ENCODE results near the gene MYO5B. TPM values are rescaled to one million over a fixed set of nuclear protein-coding genes. Genes with fewer than 3 reads are reported as not detected.

Gene MYO5B
- polyA plus RNA-seq, 2 donors, result 35.3 to 38.5 TPM

DNA sequence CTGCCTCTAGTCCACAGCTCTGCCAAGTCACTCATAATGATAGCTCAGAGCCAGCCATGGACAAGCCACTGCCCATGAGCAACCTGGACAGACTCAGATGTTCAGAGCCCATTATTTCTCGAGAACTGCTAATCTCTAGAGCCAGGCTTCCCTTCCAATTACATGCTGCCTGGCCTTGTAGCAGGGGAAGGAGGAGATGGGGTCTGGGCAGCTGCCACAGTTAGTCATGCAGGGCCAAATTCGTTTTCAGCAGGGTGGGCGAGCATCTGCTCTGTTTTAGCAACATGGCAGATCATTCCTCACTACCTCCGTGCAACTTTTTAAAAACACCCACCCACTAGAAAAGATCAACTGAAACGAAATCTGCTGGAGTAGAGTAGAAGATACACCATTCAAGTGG, 141.8 kb downstream of the MYO5B start:
- Histone ChIP-seq H3K9me3 (ENCODE audit: control insufficient read depth in 2 of 2, insufficient read depth in 1 of 2, low read depth in 1 of 2, low read length in 1 of 2) (no peaks in the 10 kb centered on the region), H3K4me3 (ENCODE audit: low read depth in 1 of 2, low read length in 2 of 2) (no peak overlapping the region), H3K27ac (ENCODE audit: low read depth in 2 of 2, low read length in 1 of 2) (no peak overlapping the region), H3K4me1 (ENCODE audit: control insufficient read depth in 2 of 2, insufficient read depth in 2 of 2, low read length in 1 of 2) (no peaks in the 10 kb centered on the region), H3K27me3 (ENCODE audit: control insufficient read depth in 1 of 2, insufficient read depth in 2 of 2, low read length in 2 of 2) (no peaks in the 10 kb centered on the region), H3K36me3 (ENCODE audit: control insufficient read depth in 2 of 2, insufficient read depth in 2 of 2, low read length in 1 of 2) (peaks cover 0 to 3% of the 10 kb centered on the region in 2 donors)
- WGBS, 2 donors, result 73 to 74% methylated on average over 5 of the region's 5 CpGs

DNA sequence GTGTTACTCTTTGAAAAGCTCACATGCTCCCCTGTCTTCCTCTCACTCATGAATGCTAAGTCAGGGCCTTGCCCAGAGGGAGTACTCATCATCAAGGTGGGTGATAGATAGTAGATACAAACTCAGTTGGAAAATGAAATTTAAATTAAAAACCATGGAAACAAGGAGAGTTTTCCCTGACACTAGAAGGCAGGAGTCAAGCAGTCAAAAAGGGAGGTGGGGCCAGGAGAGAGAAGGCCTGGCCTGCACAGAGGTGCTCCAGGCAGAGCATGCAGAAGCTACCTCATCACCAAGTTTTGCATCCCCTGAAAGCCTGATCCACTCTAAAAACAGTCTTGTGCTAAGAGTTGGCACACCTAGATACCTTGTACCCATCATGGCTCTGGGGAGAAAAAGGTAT, 143.7 kb downstream of the MYO5B start:
- H3K27me3 ChIP-seq (ENCODE audit: control insufficient read depth in 1 of 2, insufficient read depth in 2 of 2, low read length in 2 of 2), result no peaks in the 10 kb centered on the region
- peaks cover 0 to 3% of the 10 kb centered on the region in 2 donors for H3K36me3 ChIP-seq (ENCODE audit: control insufficient read depth in 2 of 2, insufficient read depth in 2 of 2, low read length in 1 of 2)
- no peaks in the 10 kb centered on the region for H3K9me3 ChIP-seq (ENCODE audit: control insufficient read depth in 2 of 2, insufficient read depth in 1 of 2, low read depth in 1 of 2, low read length in 1 of 2)
- H3K27ac ChIP-seq (ENCODE audit: low read depth in 2 of 2, low read length in 1 of 2), result no peak overlapping the region
- H3K4me3 ChIP-seq (ENCODE audit: low read depth in 1 of 2, low read length in 2 of 2), result no peak overlapping the region
- H3K4me1 ChIP-seq (ENCODE audit: control insufficient read depth in 2 of 2, insufficient read depth in 2 of 2, low read length in 1 of 2), result no peaks in the 10 kb centered on the region

DNA sequence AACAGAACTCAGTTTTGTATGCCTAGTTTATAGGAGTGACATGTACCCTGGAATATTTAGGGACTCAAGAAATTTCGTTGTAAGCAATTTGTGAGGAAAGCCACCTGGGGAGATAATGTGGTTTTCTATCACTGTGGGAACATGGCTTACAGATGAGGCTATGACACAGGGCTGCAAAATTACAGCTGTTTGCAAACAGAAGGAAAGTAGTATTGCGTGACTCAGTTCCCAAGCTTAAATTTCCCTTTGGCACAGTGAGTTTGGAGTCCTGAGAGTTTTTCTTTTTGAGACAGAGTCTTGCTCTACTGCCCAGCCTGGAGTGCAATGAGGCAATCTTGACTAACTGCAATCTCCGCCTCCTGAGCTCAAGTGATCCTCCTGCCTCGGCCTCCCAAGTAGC, 149.8 kb downstream of the MYO5B start:
- Histone ChIP-seq H3K36me3 (ENCODE audit: control insufficient read depth in 2 of 2, insufficient read depth in 2 of 2, low read length in 1 of 2) (no peaks in the 10 kb centered on the region), H3K9me3 (ENCODE audit: control insufficient read depth in 2 of 2, insufficient read depth in 1 of 2, low read depth in 1 of 2, low read length in 1 of 2) (no peaks in the 10 kb centered on the region), H3K27me3 (ENCODE audit: control insufficient read depth in 1 of 2, insufficient read depth in 2 of 2, low read length in 2 of 2) (no peaks in the 10 kb centered on the region), H3K27ac (ENCODE audit: low read depth in 2 of 2, low read length in 1 of 2) (no peak overlapping the region), H3K4me1 (ENCODE audit: control insufficient read depth in 2 of 2, insufficient read depth in 2 of 2, low read length in 1 of 2) (no peaks in the 10 kb centered on the region), H3K4me3 (ENCODE audit: low read depth in 1 of 2, low read length in 2 of 2) (no peak overlapping the region)
- WGBS, 2 donors, result 80 to 81% methylated on average over 4 of the region's 4 CpGs

DNA sequence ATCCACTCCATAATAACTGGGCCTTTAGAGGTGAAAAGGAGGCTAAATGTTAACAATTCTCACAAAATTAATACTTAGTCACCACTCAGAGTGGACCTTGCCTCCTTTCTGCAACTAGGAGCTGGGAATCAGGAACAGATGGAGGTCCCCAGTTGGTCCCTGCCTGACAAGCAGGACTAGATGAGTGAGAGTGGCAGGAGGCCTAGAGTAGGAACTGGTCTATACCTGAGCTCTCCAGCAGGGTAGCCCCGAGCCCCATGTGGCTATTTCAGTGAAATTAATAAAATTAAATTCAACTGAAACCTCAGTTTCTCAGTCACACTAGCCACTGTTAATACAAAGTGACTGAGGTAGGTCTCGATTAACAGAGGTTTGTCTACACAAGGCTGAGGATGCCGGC, 150.5 kb downstream of the MYO5B start:
- no peaks in the 10 kb centered on the region for H3K36me3 ChIP-seq (ENCODE audit: control insufficient read depth in 2 of 2, insufficient read depth in 2 of 2, low read length in 1 of 2)
- no peaks in the 10 kb centered on the region for H3K27me3 ChIP-seq (ENCODE audit: control insufficient read depth in 1 of 2, insufficient read depth in 2 of 2, low read length in 2 of 2)
- no peaks in the 10 kb centered on the region for H3K9me3 ChIP-seq (ENCODE audit: control insufficient read depth in 2 of 2, insufficient read depth in 1 of 2, low read depth in 1 of 2, low read length in 1 of 2)
- H3K4me1 ChIP-seq (ENCODE audit: control insufficient read depth in 2 of 2, insufficient read depth in 2 of 2, low read length in 1 of 2), result no peaks in the 10 kb centered on the region
- 63 to 64% methylated on average over 3 of the region's 3 CpGs for WGBS, 2 donors
- H3K4me3 ChIP-seq (ENCODE audit: low read depth in 1 of 2, low read length in 2 of 2), result no peak overlapping the region
- H3K27ac ChIP-seq (ENCODE audit: low read depth in 2 of 2, low read length in 1 of 2), result no peak overlapping the region

DNA sequence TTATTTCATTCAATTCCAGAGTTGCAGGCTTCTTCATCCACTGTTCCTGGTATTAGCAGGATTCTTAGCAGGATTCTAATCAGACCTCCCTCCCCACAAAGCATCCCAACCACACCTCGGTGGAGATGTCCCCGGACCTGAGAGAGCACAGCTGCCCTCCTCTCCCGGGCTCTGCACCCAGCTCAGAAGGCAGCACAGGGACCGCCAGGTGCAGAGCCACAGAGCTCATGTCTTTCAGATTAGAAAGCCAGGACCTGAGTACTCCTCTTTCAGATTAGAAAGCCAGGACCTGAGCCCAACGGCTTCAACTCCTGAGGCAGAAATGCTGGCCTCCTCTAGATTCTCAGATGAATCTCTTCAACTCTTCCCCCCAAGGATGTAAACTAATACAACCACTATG, 152.3 kb downstream of the MYO5B start:
- Histone ChIP-seq H3K27me3 (ENCODE audit: control insufficient read depth in 1 of 2, insufficient read depth in 2 of 2, low read length in 2 of 2) (no peaks in the 10 kb centered on the region), H3K36me3 (ENCODE audit: control insufficient read depth in 2 of 2, insufficient read depth in 2 of 2, low read length in 1 of 2) (no peaks in the 10 kb centered on the region), H3K27ac (ENCODE audit: low read depth in 2 of 2, low read length in 1 of 2) (no peak overlapping the region), H3K9me3 (ENCODE audit: control insufficient read depth in 2 of 2, insufficient read depth in 1 of 2, low read depth in 1 of 2, low read length in 1 of 2) (no peaks in the 10 kb centered on the region), H3K4me3 (ENCODE audit: low read depth in 1 of 2, low read length in 2 of 2) (no peak overlapping the region), H3K4me1 (ENCODE audit: control insufficient read depth in 2 of 2, insufficient read depth in 2 of 2, low read length in 1 of 2) (no peaks in the 10 kb centered on the region)
- WGBS, 2 donors, result 79% methylated on average over 5 of the region's 5 CpGs

DNA sequence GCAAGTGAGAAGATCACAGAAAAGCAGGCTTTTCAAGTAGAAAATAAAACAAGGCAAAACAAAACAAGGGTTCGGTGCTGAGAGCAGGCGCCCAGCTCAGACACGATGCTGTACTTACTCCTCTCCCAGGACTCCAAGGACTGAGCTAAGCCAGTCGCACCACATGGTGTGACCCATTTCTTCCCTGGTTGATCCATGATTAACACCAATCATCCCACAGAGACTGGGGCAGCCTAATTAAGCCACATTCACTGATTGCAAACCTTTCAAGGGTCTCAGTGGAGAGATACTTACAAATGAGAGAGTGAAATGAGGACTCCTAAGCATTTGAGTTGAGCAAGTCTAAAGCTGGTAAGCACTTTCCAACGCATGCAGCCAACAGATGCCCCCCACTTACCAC, 155.2 kb downstream of the MYO5B start:
- H3K4me1 ChIP-seq (ENCODE audit: control insufficient read depth in 2 of 2, insufficient read depth in 2 of 2, low read length in 1 of 2), result no peaks in the 10 kb centered on the region
- 95 to 98% methylated on average over 5 of the region's 5 CpGs for WGBS, 2 donors
- H3K4me3 ChIP-seq (ENCODE audit: low read depth in 1 of 2, low read length in 2 of 2), result no peak overlapping the region
- no peaks in the 10 kb centered on the region for H3K36me3 ChIP-seq (ENCODE audit: control insufficient read depth in 2 of 2, insufficient read depth in 2 of 2, low read length in 1 of 2)
- no peaks in the 10 kb centered on the region for H3K9me3 ChIP-seq (ENCODE audit: control insufficient read depth in 2 of 2, insufficient read depth in 1 of 2, low read depth in 1 of 2, low read length in 1 of 2)
- H3K27ac ChIP-seq (ENCODE audit: low read depth in 2 of 2, low read length in 1 of 2), result no peak overlapping the region
- H3K27me3 ChIP-seq (ENCODE audit: control insufficient read depth in 1 of 2, insufficient read depth in 2 of 2, low read length in 2 of 2), result no peaks in the 10 kb centered on the region

DNA sequence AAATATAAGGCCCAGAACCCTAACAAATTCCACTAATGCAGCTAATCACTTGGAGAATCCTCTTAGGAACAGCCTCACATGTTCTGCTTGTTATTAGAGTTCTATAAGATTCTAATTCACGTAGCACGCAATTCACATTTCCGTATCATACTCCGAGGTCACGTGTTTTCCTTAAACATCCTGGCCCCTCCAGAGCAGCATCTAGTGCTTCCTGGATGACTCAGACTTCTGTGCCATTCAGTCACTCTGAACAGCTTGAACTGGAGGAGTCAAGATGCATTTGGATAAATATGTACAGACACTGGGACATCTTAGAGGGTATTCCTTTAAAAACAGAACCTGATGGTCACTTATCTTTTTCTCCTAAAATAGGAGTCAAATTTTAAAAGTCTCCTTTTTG, 156.5 kb downstream of the MYO5B start:
- H3K27ac ChIP-seq (ENCODE audit: low read depth in 2 of 2, low read length in 1 of 2), result no peak overlapping the region
- 70 to 76% methylated on average over 5 of the region's 5 CpGs for WGBS, 2 donors
- H3K4me3 ChIP-seq (ENCODE audit: low read depth in 1 of 2, low read length in 2 of 2), result no peak overlapping the region
- no peaks in the 10 kb centered on the region for H3K27me3 ChIP-seq (ENCODE audit: control insufficient read depth in 1 of 2, insufficient read depth in 2 of 2, low read length in 2 of 2)
- H3K4me1 ChIP-seq (ENCODE audit: control insufficient read depth in 2 of 2, insufficient read depth in 2 of 2, low read length in 1 of 2), result no peaks in the 10 kb centered on the region
- H3K9me3 ChIP-seq (ENCODE audit: control insufficient read depth in 2 of 2, insufficient read depth in 1 of 2, low read depth in 1 of 2, low read length in 1 of 2), result no peaks in the 10 kb centered on the region
- no peaks in the 10 kb centered on the region for H3K36me3 ChIP-seq (ENCODE audit: control insufficient read depth in 2 of 2, insufficient read depth in 2 of 2, low read length in 1 of 2)

DNA sequence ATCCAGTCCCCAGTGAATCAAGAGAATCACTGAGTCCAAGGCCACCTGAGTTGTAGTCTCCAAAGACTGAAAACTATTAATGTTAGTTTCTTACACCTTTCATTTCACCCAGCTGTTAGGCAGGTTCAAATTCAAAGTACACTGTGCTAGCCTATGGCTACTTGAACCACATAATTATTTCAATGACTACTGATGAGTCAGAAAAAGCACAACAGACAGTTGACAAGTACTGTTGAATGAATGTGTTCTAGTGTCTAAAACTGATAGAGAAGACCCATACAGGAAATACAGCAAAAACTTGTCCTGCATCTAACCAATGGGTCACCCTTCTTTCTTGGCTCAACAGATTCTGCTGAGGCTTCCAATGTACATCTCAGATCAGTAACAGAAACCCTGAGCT, 160.9 kb downstream of the MYO5B start:
- Histone ChIP-seq H3K36me3 (ENCODE audit: control insufficient read depth in 2 of 2, insufficient read depth in 2 of 2, low read length in 1 of 2) (no peaks in the 10 kb centered on the region), H3K27me3 (ENCODE audit: control insufficient read depth in 1 of 2, insufficient read depth in 2 of 2, low read length in 2 of 2) (no peaks in the 10 kb centered on the region), H3K4me3 (ENCODE audit: low read depth in 1 of 2, low read length in 2 of 2) (no peak overlapping the region), H3K4me1 (ENCODE audit: control insufficient read depth in 2 of 2, insufficient read depth in 2 of 2, low read length in 1 of 2) (no peaks in the 10 kb centered on the region), H3K9me3 (ENCODE audit: control insufficient read depth in 2 of 2, insufficient read depth in 1 of 2, low read depth in 1 of 2, low read length in 1 of 2) (no peaks in the 10 kb centered on the region), H3K27ac (ENCODE audit: low read depth in 2 of 2, low read length in 1 of 2) (no peak overlapping the region)

DNA sequence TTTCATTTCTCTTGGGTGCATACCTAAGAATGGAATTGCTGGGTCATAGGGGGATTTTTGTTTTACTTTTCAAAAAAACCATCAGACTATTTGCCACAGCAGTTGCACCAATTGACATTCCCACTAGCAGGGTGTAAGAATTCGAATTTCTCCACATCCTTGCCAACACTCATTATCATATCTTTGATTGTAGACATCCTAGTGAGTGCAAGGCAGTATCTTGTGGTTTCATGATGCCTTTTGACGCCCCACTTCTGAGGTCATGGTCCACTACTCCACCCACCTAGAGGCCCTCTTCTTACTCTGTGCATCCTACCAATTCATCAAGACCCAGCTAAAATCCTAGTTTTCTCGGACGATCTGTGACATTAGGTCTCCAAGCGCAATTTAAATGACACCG, 161.9 kb downstream of the MYO5B start:
- 71 to 73% methylated on average over 6 of the region's 6 CpGs for WGBS, 2 donors
- no peak overlapping the region for H3K4me3 ChIP-seq (ENCODE audit: low read depth in 1 of 2, low read length in 2 of 2)
- no peaks in the 10 kb centered on the region for H3K9me3 ChIP-seq (ENCODE audit: control insufficient read depth in 2 of 2, insufficient read depth in 1 of 2, low read depth in 1 of 2, low read length in 1 of 2)

DNA sequence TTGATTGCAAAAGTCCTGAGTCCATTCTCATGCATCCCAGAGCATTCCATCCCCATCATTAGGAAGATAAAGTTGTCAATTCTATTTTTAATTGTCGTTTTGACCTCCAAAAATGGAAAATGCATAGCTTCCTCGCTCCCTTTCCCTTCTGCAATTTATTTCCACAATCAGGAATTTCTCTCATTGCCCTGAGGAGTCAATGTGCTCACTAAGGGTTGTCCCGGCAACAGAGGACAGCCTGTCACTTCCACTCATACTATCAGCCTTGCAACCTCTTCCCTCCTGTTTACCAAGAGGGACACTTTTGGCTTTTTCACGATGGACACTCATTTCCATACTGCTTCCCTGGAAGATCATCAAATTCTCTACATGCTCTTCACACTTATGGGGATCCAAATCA, 164.8 kb downstream of the MYO5B start:
- H3K4me3 ChIP-seq (ENCODE audit: low read depth in 1 of 2, low read length in 2 of 2), result no peak overlapping the region
- H3K36me3 ChIP-seq (ENCODE audit: control insufficient read depth in 2 of 2, insufficient read depth in 2 of 2, low read length in 1 of 2), result no peaks in the 10 kb centered on the region
- H3K9me3 ChIP-seq (ENCODE audit: control insufficient read depth in 2 of 2, insufficient read depth in 1 of 2, low read depth in 1 of 2, low read length in 1 of 2), result no peaks in the 10 kb centered on the region
- H3K27ac ChIP-seq (ENCODE audit: low read depth in 2 of 2, low read length in 1 of 2), result no peak overlapping the region
- 65 to 69% methylated on average over 4 of the region's 4 CpGs for WGBS, 2 donors
- H3K27me3 ChIP-seq (ENCODE audit: control insufficient read depth in 1 of 2, insufficient read depth in 2 of 2, low read length in 2 of 2), result no peaks in the 10 kb centered on the region
- no peaks in the 10 kb centered on the region for H3K4me1 ChIP-seq (ENCODE audit: control insufficient read depth in 2 of 2, insufficient read depth in 2 of 2, low read length in 1 of 2)

More for the DNA sequence above, 161.9 kb downstream of the MYO5B start:
- Histone ChIP-seq H3K27me3 (ENCODE audit: control insufficient read depth in 1 of 2, insufficient read depth in 2 of 2, low read length in 2 of 2) (no peaks in the 10 kb centered on the region), H3K4me1 (ENCODE audit: control insufficient read depth in 2 of 2, insufficient read depth in 2 of 2, low read length in 1 of 2) (no peaks in the 10 kb centered on the region), H3K27ac (ENCODE audit: low read depth in 2 of 2, low read length in 1 of 2) (no peak overlapping the region), H3K36me3 (ENCODE audit: control insufficient read depth in 2 of 2, insufficient read depth in 2 of 2, low read length in 1 of 2) (no peaks in the 10 kb centered on the region)
